WTC11 (cell line): ENCODE measurements around the gene KCNK3. TPM values are rescaled to one million over a fixed set of nuclear protein-coding genes. Genes with fewer than 3 reads are reported as not detected.

Experiments used
- ATAC-seq: fragments of 200-7000 bp; cut with Tn5 transposase; 2 replicates; pipeline ENCODE4 v1.10.0; 2021; ENCODE audit warnings: mild to moderate bottlenecking, moderate library complexity
- CTCF ChIA-PET: fragments of 300-600 bp; sonication (Branson Sonifier 250); formaldehyde crosslinking; loops from one replicate; lab custom pipeline; 2021; ENCODE audit warnings: antibody characterized with exemption; lab: Charles Lee
- POLR2A ChIA-PET: fragments of 350-600 bp; sonication (Branson Sonifier 250); formaldehyde crosslinking; loops from one replicate; lab custom pipeline; 2021; ENCODE audit warnings: antibody characterized with exemption; lab: Charles Lee
- DNase-seq: peaks from one replicate; pipeline ENCODE4 v3.0.0; 2021; ENCODE audit warnings: low spot score
- H3K27ac Mint-ChIP-seq: 2 replicates; pipeline ENCODE4 v1.8.0; 2021; ENCODE audit warnings: mixed read lengths
- H3K27me3 Mint-ChIP-seq: 2 replicates; pipeline ENCODE4 v1.8.0; 2021; ENCODE audit warnings: low read depth, mild to moderate bottlenecking, moderate library complexity, mixed read lengths
- H3K36me3 Mint-ChIP-seq: 2 replicates; pipeline ENCODE4 v1.8.0; 2021; ENCODE audit warnings: mixed read lengths
- H3K4me1 Mint-ChIP-seq: 2 replicates; pipeline ENCODE4 v1.8.0; 2022; ENCODE audit warnings: mixed read lengths
- H3K4me3 Mint-ChIP-seq: 2 replicates; pipeline ENCODE4 v1.8.0; 2021; ENCODE audit warnings: mild to moderate bottlenecking, moderate library complexity, mixed read lengths
- H3K9me3 Mint-ChIP-seq: 2 replicates; pipeline ENCODE4 v1.8.0; 2021; ENCODE audit warnings: mixed read lengths
- ATF1 ChIP-seq: sonication (generic); formaldehyde crosslinking; IDR thresholded peaks from 2 replicates; pipeline ENCODE4 v1.8.1; 2023; ENCODE audit warnings: mild to moderate bottlenecking, moderate library complexity, missing genetic modification reagents
- CTCF ChIP-seq: fragments of 200-600 bp; IDR thresholded peaks from 2 replicates; pipeline ENCODE4 v1.8.0; 2022; ENCODE audit warnings: antibody characterized with exemption
- EMX1 ChIP-seq: fragments of 250-450 bp; sonication (Bioruptor Pico); IDR thresholded peaks from 2 replicates; pipeline ENCODE4 v1.8.0; 2021; ENCODE audit warnings: mild to moderate bottlenecking
- ETV6 ChIP-seq: sonication (generic); formaldehyde crosslinking; IDR thresholded peaks from 2 replicates; pipeline ENCODE4 v1.8.1; 2022; ENCODE audit warnings: mild to moderate bottlenecking, missing genetic modification reagents
- HMGXB4 ChIP-seq: sonication (generic); formaldehyde crosslinking; IDR thresholded peaks from 2 replicates; pipeline ENCODE4 v1.8.1; 2023; ENCODE audit warnings: mild to moderate bottlenecking, moderate library complexity, missing genetic modification reagents
- JAZF1 ChIP-seq: fragments of 250-450 bp; sonication (Bioruptor Pico); IDR thresholded peaks from 2 replicates; pipeline ENCODE4 v1.9.0; 2021; ENCODE audit warnings: moderate library complexity, mild to moderate bottlenecking, inconsistent platforms
- MYBL2 ChIP-seq: sonication (generic); formaldehyde crosslinking; IDR thresholded peaks from 2 replicates; pipeline ENCODE4 v1.8.1; 2023; ENCODE audit warnings: mild to moderate bottlenecking, moderate library complexity, missing genetic modification reagents
- SMAD3 ChIP-seq: sonication (generic); formaldehyde crosslinking; IDR thresholded peaks from 2 replicates; pipeline ENCODE4 v1.8.0; 2022; ENCODE audit warnings: missing genetic modification reagents, mild to moderate bottlenecking, borderline replicate concordance
- SMAD4 ChIP-seq: sonication (generic); formaldehyde crosslinking; IDR thresholded peaks from 2 replicates; pipeline ENCODE4 v1.8.0; 2022; ENCODE audit warnings: mild to moderate bottlenecking, missing genetic modification reagents
- TCF7 ChIP-seq: sonication (generic); formaldehyde crosslinking; IDR thresholded peaks from 2 replicates; pipeline ENCODE4 v1.8.0; 2022; ENCODE audit warnings: mild to moderate bottlenecking, low read depth, missing genetic modification reagents, moderate library complexity
- TEAD4 ChIP-seq: sonication (generic); formaldehyde crosslinking; IDR thresholded peaks from 2 replicates; pipeline ENCODE4 v1.8.0; 2022; ENCODE audit warnings: mild to moderate bottlenecking, missing genetic modification reagents
- ZNF121 ChIP-seq: sonication (generic); formaldehyde crosslinking; IDR thresholded peaks from 2 replicates; pipeline ENCODE4 v1.8.0; 2023; ENCODE audit warnings: missing genetic modification reagents
- ZNF232 ChIP-seq: sonication (generic); formaldehyde crosslinking; IDR thresholded peaks from 2 replicates; pipeline ENCODE4 v1.8.0; 2022; ENCODE audit warnings: mild to moderate bottlenecking, missing genetic modification reagents
- ZNF263 ChIP-seq: sonication (generic); formaldehyde crosslinking; IDR thresholded peaks from 2 replicates; pipeline ENCODE4 v1.8.1; 2022; ENCODE audit warnings: low read depth, mild to moderate bottlenecking, moderate library complexity, missing genetic modification reagents
- total RNA-seq: library from RNA; stranded (reverse); gene quantifications from 3 replicates; pipeline ENCODE4 v1.2.3, GENCODE V29; 2021
- TF ChIP-seq, protein P1 (sequence below): fragments of 250-450 bp; sonication (Bioruptor Pico); IDR thresholded peaks from 2 replicates; pipeline ENCODE4 v1.9.0; 2021; ENCODE audit warnings: mild to moderate bottlenecking
- TF ChIP-seq, protein P2 (sequence below): sonication (generic); formaldehyde crosslinking; IDR thresholded peaks from 2 replicates; pipeline ENCODE4 v1.8.0; 2023; ENCODE audit warnings: mild to moderate bottlenecking, missing genetic modification reagents
- TF ChIP-seq, protein P3 (sequence below): sonication (generic); formaldehyde crosslinking; IDR thresholded peaks from 2 replicates; pipeline ENCODE4 v1.8.0; 2022; ENCODE audit warnings: mild to moderate bottlenecking, missing genetic modification reagents
- TF ChIP-seq, protein P4 (sequence below): sonication (generic); formaldehyde crosslinking; IDR thresholded peaks from 2 replicates; pipeline ENCODE4 v1.8.1; 2023; ENCODE audit warnings: mild to moderate bottlenecking, missing genetic modification reagents

Gene KCNK3
- total RNA-seq, 1 experiment from 2014 or later = 0.22 TPM

- TF ChIP-seq TCF7 (CRISPR knock-in tag) = no peak
- TF ChIP-seq TEAD4 (CRISPR knock-in tag) = no peak
- no peak for TF ChIP-seq HMGXB4 (CRISPR knock-in tag)
- no peak for TF ChIP-seq ETV6 (CRISPR knock-in tag)
- TF ChIP-seq ZNF232 (CRISPR knock-in tag) = no peak
- TF ChIP-seq, protein P1, sequence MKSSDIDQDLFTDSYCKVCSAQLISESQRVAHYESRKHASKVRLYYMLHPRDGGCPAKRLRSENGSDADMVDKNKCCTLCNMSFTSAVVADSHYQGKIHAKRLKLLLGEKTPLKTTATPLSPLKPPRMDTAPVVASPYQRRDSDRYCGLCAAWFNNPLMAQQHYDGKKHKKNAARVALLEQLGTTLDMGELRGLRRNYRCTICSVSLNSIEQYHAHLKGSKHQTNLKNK (CRISPR knock-in tag) = no peak
- TF ChIP-seq, protein P2, sequence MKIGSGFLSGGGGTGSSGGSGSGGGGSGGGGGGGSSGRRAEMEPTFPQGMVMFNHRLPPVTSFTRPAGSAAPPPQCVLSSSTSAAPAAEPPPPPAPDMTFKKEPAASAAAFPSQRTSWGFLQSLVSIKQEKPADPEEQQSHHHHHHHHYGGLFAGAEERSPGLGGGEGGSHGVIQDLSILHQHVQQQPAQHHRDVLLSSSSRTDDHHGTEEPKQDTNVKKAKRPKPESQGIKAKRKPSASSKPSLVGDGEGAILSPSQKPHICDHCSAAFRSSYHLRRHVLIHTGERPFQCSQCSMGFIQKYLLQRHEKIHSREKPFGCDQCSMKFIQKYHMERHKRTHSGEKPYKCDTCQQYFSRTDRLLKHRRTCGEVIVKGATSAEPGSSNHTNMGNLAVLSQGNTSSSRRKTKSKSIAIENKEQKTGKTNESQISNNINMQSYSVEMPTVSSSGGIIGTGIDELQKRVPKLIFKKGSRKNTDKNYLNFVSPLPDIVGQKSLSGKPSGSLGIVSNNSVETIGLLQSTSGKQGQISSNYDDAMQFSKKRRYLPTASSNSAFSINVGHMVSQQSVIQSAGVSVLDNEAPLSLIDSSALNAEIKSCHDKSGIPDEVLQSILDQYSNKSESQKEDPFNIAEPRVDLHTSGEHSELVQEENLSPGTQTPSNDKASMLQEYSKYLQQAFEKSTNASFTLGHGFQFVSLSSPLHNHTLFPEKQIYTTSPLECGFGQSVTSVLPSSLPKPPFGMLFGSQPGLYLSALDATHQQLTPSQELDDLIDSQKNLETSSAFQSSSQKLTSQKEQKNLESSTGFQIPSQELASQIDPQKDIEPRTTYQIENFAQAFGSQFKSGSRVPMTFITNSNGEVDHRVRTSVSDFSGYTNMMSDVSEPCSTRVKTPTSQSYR (CRISPR knock-in tag) = no peak
- no peak for TF ChIP-seq ZNF263 (CRISPR knock-in tag)
- TF ChIP-seq CTCF = no peak
- TF ChIP-seq ATF1 = no peak
- TF ChIP-seq SMAD4 (CRISPR knock-in tag) = no peak
- TF ChIP-seq EMX1 (CRISPR knock-in tag) = no peak
- TF ChIP-seq, protein P3, sequence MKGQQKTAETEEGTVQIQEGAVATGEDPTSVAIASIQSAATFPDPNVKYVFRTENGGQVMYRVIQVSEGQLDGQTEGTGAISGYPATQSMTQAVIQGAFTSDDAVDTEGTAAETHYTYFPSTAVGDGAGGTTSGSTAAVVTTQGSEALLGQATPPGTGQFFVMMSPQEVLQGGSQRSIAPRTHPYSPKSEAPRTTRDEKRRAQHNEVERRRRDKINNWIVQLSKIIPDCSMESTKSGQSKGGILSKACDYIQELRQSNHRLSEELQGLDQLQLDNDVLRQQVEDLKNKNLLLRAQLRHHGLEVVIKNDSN = no peak
- TF ChIP-seq MYBL2 = no peak
- TF ChIP-seq ZNF121 = no peak
- TF ChIP-seq JAZF1 (CRISPR knock-in tag) = no peak
- TF ChIP-seq, protein P4, sequence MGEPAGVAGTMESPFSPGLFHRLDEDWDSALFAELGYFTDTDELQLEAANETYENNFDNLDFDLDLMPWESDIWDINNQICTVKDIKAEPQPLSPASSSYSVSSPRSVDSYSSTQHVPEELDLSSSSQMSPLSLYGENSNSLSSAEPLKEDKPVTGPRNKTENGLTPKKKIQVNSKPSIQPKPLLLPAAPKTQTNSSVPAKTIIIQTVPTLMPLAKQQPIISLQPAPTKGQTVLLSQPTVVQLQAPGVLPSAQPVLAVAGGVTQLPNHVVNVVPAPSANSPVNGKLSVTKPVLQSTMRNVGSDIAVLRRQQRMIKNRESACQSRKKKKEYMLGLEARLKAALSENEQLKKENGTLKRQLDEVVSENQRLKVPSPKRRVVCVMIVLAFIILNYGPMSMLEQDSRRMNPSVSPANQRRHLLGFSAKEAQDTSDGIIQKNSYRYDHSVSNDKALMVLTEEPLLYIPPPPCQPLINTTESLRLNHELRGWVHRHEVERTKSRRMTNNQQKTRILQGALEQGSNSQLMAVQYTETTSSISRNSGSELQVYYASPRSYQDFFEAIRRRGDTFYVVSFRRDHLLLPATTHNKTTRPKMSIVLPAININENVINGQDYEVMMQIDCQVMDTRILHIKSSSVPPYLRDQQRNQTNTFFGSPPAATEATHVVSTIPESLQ (CRISPR knock-in tag) = no peak
- no peak for TF ChIP-seq SMAD3 (CRISPR knock-in tag)
- no peak for ATAC-seq
- CTCF ChIA-PET = interaction anchor here (1.0 to 2.4 kb wide), 8 partner anchors 9 to 221 kb away, joined by 3 to 10 read pairs (median 3); no protein-coding TSS in a partner anchor
- no peaks in the 10 kb centered on the region for H3K4me1 Mint-ChIP-seq
- POLR2A ChIA-PET = no interaction called here
- H3K4me3 Mint-ChIP-seq = no peak overlapping the region
- no peak for DNase-seq
- no peaks in the 10 kb centered on the region for H3K27me3 Mint-ChIP-seq
- no peak overlapping the region for H3K27ac Mint-ChIP-seq
- H3K9me3 Mint-ChIP-seq = no peaks in the 10 kb centered on the region
- H3K36me3 Mint-ChIP-seq = no peaks in the 10 kb centered on the region
Measured at GRCh38 chr2:26740346-26740745, 47.8 kb downstream of the KCNK3 start.
